SK-N-SH treated with all-trans-retinoic acid at 6 μM for 48 hours (cell line): ENCODE measurements around the gene SSTR5.
A peak's percentile ranks its signal among the peaks of the same experiment; 100 is the strongest.

Source experiments
- ATAC-seq: fragments of 200-7000 bp; cut with Tn5 transposase; 3 replicates; pipeline ENCODE4 v1.9.1; 2020; ENCODE audit warnings: mild to moderate bottlenecking, moderate library complexity
- ARNTL ChIP-seq: fragments of 450-650 bp; formaldehyde crosslinking; IDR thresholded peaks from 2 replicates; pipeline ENCODE4 v1.5.0; 2020; ENCODE audit warnings: low read depth, mild to moderate bottlenecking, moderate library complexity, borderline replicate concordance
- BACH2 ChIP-seq: fragments of 250-450 bp; sonication (Bioruptor Pico); IDR thresholded peaks from 2 replicates; pipeline ENCODE4 v1.9.0; 2021; ENCODE audit warnings: mild to moderate bottlenecking, borderline replicate concordance
- ESRRG ChIP-seq: fragments of 250-450 bp; sonication (Bioruptor Pico); IDR thresholded peaks from 2 replicates; pipeline ENCODE4 v1.6.1; 2021; ENCODE audit warnings: mild to moderate bottlenecking
- PPARA ChIP-seq: fragments of 250-450 bp; sonication (Bioruptor Pico); IDR thresholded peaks from 2 replicates; pipeline ENCODE4 v1.5.0; 2020; ENCODE audit warnings: mild to moderate bottlenecking, borderline replicate concordance
- RARB ChIP-seq: fragments of 250-450 bp; sonication (Bioruptor Pico); IDR thresholded peaks from 2 replicates; pipeline ENCODE4 v1.8.0; 2021; ENCODE audit warnings: mild to moderate bottlenecking, moderate library complexity
- SNAI2 ChIP-seq: fragments of 250-450 bp; sonication (Bioruptor Pico); IDR thresholded peaks from 2 replicates; pipeline ENCODE4 v1.5.0; 2020; ENCODE audit warnings: mild to moderate bottlenecking, moderate library complexity
- TCF4 ChIP-seq: fragments of 250-450 bp; sonication (Bioruptor Pico); IDR thresholded peaks from 2 replicates; pipeline ENCODE4 v1.8.0; 2021; ENCODE audit warnings: mild to moderate bottlenecking, moderate library complexity, borderline replicate concordance
- TOX ChIP-seq: fragments of 250-450 bp; sonication (Bioruptor Pico); IDR thresholded peaks from 2 replicates; pipeline ENCODE4 v1.8.0; 2021; ENCODE audit warnings: mild to moderate bottlenecking, moderate library complexity, borderline replicate concordance
- ZC3H10 ChIP-seq: fragments of 250-450 bp; sonication (Bioruptor Pico); IDR thresholded peaks from 2 replicates; pipeline ENCODE4 v1.5.1; 2021; ENCODE audit warnings: mild to moderate bottlenecking, moderate library complexity
- ZFP3 ChIP-seq: fragments of 250-450 bp; sonication (Bioruptor Pico); IDR thresholded peaks from 2 replicates; pipeline ENCODE4 v1.5.0; 2020; ENCODE audit warnings: mild to moderate bottlenecking, moderate library complexity
- ZFP30 ChIP-seq: fragments of 450-650 bp; formaldehyde crosslinking; IDR thresholded peaks from 2 replicates; pipeline ENCODE4 v1.5.0; 2022; ENCODE audit warnings: mild to moderate bottlenecking, moderate library complexity
- ZNF565 ChIP-seq: fragments of 450-650 bp; formaldehyde crosslinking; conservative IDR thresholded peaks from 2 replicates; pipeline ENCODE4 v1.5.0; 2020; ENCODE audit warnings: low read depth, mild to moderate bottlenecking, moderate library complexity
- ZNF70 ChIP-seq: fragments of 450-650 bp; formaldehyde crosslinking; IDR thresholded peaks from 2 replicates; pipeline ENCODE4 v1.5.0; 2020; ENCODE audit warnings: mild to moderate bottlenecking, moderate library complexity
- TF ChIP-seq, protein P1 (sequence below): fragments of 250-450 bp; sonication (Bioruptor Pico); IDR thresholded peaks from 2 replicates; pipeline ENCODE4 v1.8.0; 2021; ENCODE audit warnings: low read depth, mild to moderate bottlenecking, moderate library complexity, borderline replicate concordance
- TF ChIP-seq, protein P2 (sequence below): fragments of 250-450 bp; sonication (Bioruptor Pico); IDR thresholded peaks from 2 replicates; pipeline ENCODE4 v1.5.1; 2021; ENCODE audit warnings: mild to moderate bottlenecking, moderate library complexity
- TF ChIP-seq, protein P3 (sequence below): fragments of 250-450 bp; sonication (Bioruptor Pico); IDR thresholded peaks from 2 replicates; pipeline ENCODE4 v1.8.0; 2020; ENCODE audit warnings: mild to moderate bottlenecking, moderate library complexity, borderline replicate concordance
- TF ChIP-seq, protein P4 (sequence below): fragments of 250-450 bp; sonication (Bioruptor Pico); IDR thresholded peaks from 2 replicates; pipeline ENCODE4 v1.5.0; 2020; ENCODE audit warnings: mild to moderate bottlenecking, moderate library complexity

The SSTR5 gene

DNA sequence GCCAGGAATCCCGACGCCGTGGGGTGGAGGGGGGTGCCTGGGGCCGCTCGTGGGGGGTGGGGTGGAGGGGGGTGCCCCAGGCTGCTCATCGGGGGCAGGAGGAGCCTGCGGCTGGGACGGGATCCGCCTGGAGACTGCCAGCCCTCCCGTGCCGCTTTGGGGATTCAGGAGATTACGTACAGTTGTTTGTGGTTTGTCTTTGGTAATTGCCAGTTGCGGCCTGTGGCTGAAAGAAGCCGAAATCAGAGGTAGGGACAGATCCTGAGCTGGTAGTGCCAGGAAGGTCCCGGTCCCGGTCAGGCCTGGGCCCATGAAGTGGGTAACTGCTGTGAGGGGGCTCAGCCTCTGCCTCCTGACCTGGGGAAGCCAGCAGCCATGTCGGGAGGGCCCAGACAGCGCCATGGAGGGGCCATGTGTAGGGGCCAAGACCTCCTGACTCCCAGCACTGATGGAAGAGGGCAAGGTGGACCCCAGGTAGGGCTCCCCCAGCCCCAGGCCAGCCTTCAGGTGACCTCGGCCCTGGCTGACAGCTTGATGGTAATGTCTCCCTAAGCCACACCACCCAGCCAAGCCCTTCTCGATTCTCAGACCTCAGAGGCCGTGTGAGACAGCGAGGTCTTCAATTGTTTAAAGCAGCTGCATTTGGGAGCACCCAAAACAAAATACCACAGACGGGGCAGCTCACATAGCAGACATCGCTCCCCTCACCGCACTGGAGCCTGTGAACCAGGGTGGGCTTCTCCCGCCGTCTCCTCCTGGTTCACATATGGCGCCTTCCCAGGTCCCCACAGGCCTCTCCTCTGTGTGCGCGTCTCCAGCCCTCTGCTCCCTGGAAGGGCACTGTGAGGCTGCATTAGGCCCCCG lies 34.9 kb upstream of the SSTR5 start:
- TF ChIP-seq, protein P1, sequence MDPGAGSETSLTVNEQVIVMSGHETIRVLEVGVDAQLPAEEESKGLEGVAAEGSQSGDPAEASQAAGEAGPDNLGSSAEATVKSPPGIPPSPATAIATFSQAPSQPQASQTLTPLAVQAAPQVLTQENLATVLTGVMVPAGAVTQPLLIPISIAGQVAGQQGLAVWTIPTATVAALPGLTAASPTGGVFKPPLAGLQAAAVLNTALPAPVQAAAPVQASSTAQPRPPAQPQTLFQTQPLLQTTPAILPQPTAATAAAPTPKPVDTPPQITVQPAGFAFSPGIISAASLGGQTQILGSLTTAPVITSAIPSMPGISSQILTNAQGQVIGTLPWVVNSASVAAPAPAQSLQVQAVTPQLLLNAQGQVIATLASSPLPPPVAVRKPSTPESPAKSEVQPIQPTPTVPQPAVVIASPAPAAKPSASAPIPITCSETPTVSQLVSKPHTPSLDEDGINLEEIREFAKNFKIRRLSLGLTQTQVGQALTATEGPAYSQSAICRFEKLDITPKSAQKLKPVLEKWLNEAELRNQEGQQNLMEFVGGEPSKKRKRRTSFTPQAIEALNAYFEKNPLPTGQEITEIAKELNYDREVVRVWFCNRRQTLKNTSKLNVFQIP (CRISPR knock-in tag) = no peak
- no peak for TF ChIP-seq ESRRG (CRISPR knock-in tag)
- no peak for TF ChIP-seq ZFP30 (CRISPR knock-in tag)
- TF ChIP-seq, protein P2, sequence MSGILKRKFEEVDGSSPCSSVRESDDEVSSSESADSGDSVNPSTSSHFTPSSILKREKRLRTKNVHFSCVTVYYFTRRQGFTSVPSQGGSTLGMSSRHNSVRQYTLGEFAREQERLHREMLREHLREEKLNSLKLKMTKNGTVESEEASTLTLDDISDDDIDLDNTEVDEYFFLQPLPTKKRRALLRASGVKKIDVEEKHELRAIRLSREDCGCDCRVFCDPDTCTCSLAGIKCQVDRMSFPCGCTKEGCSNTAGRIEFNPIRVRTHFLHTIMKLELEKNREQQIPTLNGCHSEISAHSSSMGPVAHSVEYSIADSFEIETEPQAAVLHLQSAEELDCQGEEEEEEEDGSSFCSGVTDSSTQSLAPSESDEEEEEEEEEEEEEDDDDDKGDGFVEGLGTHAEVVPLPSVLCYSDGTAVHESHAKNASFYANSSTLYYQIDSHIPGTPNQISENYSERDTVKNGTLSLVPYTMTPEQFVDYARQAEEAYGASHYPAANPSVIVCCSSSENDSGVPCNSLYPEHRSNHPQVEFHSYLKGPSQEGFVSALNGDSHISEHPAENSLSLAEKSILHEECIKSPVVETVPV (CRISPR knock-in tag) = no peak
- no peak for TF ChIP-seq ARNTL
- TF ChIP-seq SNAI2 = no peak
- no peak for TF ChIP-seq RARB (CRISPR knock-in tag)
- TF ChIP-seq TCF4 (CRISPR knock-in tag) = no peak
- TF ChIP-seq ZNF70 = no peak
- TF ChIP-seq TOX = no peak
- TF ChIP-seq ZNF565 (CRISPR knock-in tag) = no peak
- TF ChIP-seq PPARA = no peak
- no peak for TF ChIP-seq ZC3H10 (CRISPR knock-in tag)
- no peak for TF ChIP-seq BACH2 (CRISPR knock-in tag)
- TF ChIP-seq, protein P3, sequence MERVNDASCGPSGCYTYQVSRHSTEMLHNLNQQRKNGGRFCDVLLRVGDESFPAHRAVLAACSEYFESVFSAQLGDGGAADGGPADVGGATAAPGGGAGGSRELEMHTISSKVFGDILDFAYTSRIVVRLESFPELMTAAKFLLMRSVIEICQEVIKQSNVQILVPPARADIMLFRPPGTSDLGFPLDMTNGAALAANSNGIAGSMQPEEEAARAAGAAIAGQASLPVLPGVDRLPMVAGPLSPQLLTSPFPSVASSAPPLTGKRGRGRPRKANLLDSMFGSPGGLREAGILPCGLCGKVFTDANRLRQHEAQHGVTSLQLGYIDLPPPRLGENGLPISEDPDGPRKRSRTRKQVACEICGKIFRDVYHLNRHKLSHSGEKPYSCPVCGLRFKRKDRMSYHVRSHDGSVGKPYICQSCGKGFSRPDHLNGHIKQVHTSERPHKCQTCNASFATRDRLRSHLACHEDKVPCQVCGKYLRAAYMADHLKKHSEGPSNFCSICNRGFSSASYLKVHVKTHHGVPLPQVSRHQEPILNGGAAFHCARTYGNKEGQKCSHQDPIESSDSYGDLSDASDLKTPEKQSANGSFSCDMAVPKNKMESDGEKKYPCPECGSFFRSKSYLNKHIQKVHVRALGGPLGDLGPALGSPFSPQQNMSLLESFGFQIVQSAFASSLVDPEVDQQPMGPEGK (CRISPR knock-in tag) = no peak
- TF ChIP-seq, protein P4, sequence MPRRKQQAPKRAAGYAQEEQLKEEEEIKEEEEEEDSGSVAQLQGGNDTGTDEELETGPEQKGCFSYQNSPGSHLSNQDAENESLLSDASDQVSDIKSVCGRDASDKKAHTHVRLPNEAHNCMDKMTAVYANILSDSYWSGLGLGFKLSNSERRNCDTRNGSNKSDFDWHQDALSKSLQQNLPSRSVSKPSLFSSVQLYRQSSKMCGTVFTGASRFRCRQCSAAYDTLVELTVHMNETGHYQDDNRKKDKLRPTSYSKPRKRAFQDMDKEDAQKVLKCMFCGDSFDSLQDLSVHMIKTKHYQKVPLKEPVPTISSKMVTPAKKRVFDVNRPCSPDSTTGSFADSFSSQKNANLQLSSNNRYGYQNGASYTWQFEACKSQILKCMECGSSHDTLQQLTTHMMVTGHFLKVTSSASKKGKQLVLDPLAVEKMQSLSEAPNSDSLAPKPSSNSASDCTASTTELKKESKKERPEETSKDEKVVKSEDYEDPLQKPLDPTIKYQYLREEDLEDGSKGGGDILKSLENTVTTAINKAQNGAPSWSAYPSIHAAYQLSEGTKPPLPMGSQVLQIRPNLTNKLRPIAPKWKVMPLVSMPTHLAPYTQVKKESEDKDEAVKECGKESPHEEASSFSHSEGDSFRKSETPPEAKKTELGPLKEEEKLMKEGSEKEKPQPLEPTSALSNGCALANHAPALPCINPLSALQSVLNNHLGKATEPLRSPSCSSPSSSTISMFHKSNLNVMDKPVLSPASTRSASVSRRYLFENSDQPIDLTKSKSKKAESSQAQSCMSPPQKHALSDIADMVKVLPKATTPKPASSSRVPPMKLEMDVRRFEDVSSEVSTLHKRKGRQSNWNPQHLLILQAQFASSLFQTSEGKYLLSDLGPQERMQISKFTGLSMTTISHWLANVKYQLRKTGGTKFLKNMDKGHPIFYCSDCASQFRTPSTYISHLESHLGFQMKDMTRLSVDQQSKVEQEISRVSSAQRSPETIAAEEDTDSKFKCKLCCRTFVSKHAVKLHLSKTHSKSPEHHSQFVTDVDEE (CRISPR knock-in tag) = no peak
- TF ChIP-seq ZFP3 (CRISPR knock-in tag) = no peak
- ATAC-seq = peak; percentile 12; the same call in 1 of the 3 replicates

DNA sequence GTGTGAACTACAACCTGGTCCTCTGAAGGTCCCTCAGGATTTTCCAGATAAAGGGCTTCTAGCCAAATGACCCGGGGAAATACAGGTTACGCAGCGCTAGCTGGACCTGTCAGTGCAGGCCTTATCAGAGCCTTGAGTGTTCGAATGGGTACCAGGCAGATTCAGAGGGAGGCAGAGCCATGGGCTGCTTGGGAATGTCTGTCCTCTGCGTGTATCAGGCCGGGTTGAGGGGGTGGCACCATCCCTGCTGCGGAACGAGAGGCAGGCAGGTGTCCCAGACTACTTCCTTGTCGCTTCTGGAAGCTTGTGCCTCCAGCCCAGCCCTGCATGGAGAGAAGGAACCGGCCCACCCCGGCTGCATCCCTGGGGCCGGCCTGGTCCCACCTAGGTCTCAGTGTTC lies 33.6 kb upstream of the SSTR5 start:
- TF ChIP-seq, protein P2 (CRISPR knock-in tag) = no peak
- no peak for TF ChIP-seq ZFP30 (CRISPR knock-in tag)
- TF ChIP-seq, protein P4 (CRISPR knock-in tag) = no peak
- TF ChIP-seq, protein P1 (CRISPR knock-in tag) = no peak
- no peak for TF ChIP-seq BACH2 (CRISPR knock-in tag)
- TF ChIP-seq, protein P3 (CRISPR knock-in tag) = no peak
- TF ChIP-seq ZNF70 = no peak
- no peak for TF ChIP-seq PPARA
- no peak for TF ChIP-seq ESRRG (CRISPR knock-in tag)
- ATAC-seq = no peak
